ENCODE data around the gene MUC5B.
"Not testable (repeated sequence)": the region's sequence is repeated elsewhere in the genome, so short reads cannot be mapped to it uniquely, and the experiment has no call there.

- TF ChIP-seq CTCF, POLR2A (IDR thresholded peaks at IDR 0.05): not testable (repeated sequence)
Measured at GRCh38 chr11:1246301-1246700, 23.4 kb downstream of the MUC5B start.

All from heart left ventricle (tissue), 13 donors.